ENCODE data around the gene KRT75. TPM values are rescaled to one million over a fixed set of nuclear protein-coding genes. Genes with fewer than 3 reads are reported as not detected.
A peak's percentile ranks its signal among the peaks of the same experiment; 100 is the strongest.
"Not testable (repeated sequence)": the region's sequence is repeated elsewhere in the genome, so short reads cannot be mapped to it uniquely, and the experiment has no call there.

KRT75 gene
- total RNA-seq, result not detected in 2 replicates

DNA sequence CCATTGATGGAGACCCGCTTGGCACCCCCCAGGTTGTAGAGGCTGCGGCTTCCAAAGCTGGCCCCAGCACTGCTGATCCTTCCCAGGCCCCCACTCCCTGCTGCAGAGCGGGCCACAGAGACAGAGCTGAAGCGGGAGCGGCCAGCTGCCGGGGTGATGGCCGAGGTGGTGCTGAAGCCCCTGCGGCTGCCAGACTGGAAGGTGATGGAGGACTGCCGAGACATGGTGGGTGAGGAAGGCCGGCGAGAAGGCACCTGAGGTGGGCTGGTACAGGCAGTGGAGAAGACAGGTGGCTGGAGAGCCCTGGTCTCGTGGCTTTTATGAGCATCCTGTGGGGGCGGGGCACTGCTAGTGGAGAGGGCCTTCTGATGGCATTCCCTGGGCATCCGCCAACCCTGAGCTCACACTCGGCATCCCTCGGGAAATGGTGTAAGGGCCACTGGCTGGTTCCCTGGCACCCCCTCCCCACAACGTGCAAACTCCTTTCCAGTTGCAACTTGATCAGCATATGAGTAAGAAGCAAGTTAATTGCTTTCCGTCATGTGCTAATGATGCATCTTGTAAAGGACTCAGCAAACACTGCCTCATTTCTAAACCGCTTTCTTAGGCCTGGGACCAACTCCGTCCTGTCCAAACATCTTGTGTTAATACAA, at the start of gene KRT75:
Gene KRT75 (minus strand): TSS at position 291 of the 653 bp plus-strand sequence. CDS start 67 bp downstream, at position 224.
- H3K27me3 Mint-ChIP-seq, result peaks cover 9% of the 10 kb centered on the region
- no peaks in the 10 kb centered on the region for H3K4me1 Mint-ChIP-seq
- H3K36me3 Mint-ChIP-seq (ENCODE audit: low read depth), result no peaks in the 10 kb centered on the region
- H3K27ac Mint-ChIP-seq, result no peak within 1 kb of the TSS
- intact Hi-C loops (cut with micrococcal nuclease), result no loop called here
- DNase-seq, result no peak
- no peaks in the 10 kb centered on the region for H3K9me3 Mint-ChIP-seq
- no peak within 1 kb of the TSS for H3K4me3 Mint-ChIP-seq

- H3K36me3 Mint-ChIP-seq (ENCODE audit: low read depth), result no peaks in the 10 kb centered on the region
- no peaks in the 10 kb centered on the region for H3K4me1 Mint-ChIP-seq
- intact Hi-C loops (cut with micrococcal nuclease), result no loop called here
- no peak overlapping the region for H3K27ac Mint-ChIP-seq
- H3K27me3 Mint-ChIP-seq, result peaks cover 28% of the 10 kb centered on the region
- peaks cover 9% of the 10 kb centered on the region for H3K9me3 Mint-ChIP-seq
- DNase-seq, result peak; percentile 6
- no peak overlapping the region for H3K4me3 Mint-ChIP-seq
These were observed 45.9 kb upstream of the KRT75 start for GRCh38 chr12:52480073-52480472.

DNA sequence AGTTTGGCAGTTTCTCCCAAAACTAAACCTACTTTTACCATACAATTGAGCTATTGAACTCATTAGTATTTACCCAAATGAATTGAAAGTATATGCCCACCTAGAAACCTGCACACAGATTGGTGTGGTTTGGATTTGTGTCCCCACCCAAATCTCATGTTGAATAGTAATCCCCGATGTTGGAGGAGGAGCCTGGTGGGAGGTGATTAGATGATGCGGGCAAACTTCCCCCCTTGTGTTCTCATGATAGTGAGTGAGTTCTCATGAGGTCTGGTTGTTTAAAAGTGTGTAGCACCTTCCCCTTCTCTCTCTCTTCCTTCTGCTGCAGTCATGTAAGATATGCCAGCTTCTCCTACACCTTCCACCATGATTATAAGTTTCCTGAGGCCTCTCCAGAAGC, 43.5 kb upstream of the KRT75 start:
- H3K27me3 Mint-ChIP-seq, result peaks cover 11% of the 10 kb centered on the region
- peak; percentile 35 for DNase-seq
- H3K9me3 Mint-ChIP-seq, result peaks cover 9% of the 10 kb centered on the region
- H3K4me3 Mint-ChIP-seq, result no peak overlapping the region
- H3K4me1 Mint-ChIP-seq, result no peaks in the 10 kb centered on the region
- intact Hi-C loops (cut with micrococcal nuclease), result no loop called here
- no peak overlapping the region for H3K27ac Mint-ChIP-seq
- no peaks in the 10 kb centered on the region for H3K36me3 Mint-ChIP-seq (ENCODE audit: low read depth)

DNA sequence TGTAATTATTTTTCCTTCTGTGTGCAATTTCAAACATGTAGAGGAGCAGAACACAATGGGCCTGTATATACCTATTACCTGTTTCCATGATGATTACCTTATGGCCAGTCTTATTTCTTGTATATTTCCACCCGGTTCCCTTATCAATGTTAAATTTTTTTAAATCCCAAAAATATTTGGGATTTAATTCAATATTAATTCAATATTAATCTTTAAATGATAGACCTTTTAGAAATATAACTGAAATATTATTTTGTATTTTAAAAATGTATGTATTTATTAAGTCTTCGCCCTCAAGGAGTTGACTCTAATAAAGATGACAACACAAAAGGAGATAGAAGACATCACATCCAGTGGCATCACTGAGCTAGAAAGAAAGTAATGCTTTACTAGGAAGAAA, 40.0 kb upstream of the KRT75 start:
- Mint-ChIP-seq H3K36me3 (ENCODE audit: low read depth) (no peaks in the 10 kb centered on the region), H3K4me1 (no peaks in the 10 kb centered on the region), H3K4me3 (no peak overlapping the region), H3K9me3 (peaks cover under 1% of the 10 kb centered on the region), H3K27ac (no peak overlapping the region), H3K27me3 (peaks cover 8% of the 10 kb centered on the region)
- intact Hi-C loops (cut with micrococcal nuclease), result no loop called here
- no peak for DNase-seq

GRCh38 chr12:52473768-52474167, 39.6 kb upstream of the KRT75 start, which contains the start of gene KRT6C:
Gene KRT6C, minus strand, starts transcription at chr12:52473805. Its CDS starts 68 bp downstream, at chr12:52473737.
- no peak within 1 kb of the TSS for H3K27ac Mint-ChIP-seq
- H3K9me3 Mint-ChIP-seq, result no peaks in the 10 kb centered on the region
- H3K27me3 Mint-ChIP-seq, result peaks cover 8% of the 10 kb centered on the region
- H3K4me3 Mint-ChIP-seq, result no peak within 1 kb of the TSS
- DNase-seq, result peak; percentile 29
- no peaks in the 10 kb centered on the region for H3K4me1 Mint-ChIP-seq
- intact Hi-C loops (cut with micrococcal nuclease), result no loop called here
- no peaks in the 10 kb centered on the region for H3K36me3 Mint-ChIP-seq (ENCODE audit: low read depth)

- intact Hi-C loops (cut with micrococcal nuclease), result no loop called here
- Mint-ChIP-seq H3K4me3 (no peak overlapping the region), H3K4me1 (no peaks in the 10 kb centered on the region), H3K36me3 (ENCODE audit: low read depth) (no peaks in the 10 kb centered on the region), H3K27ac (no peak overlapping the region), H3K9me3 (no peaks in the 10 kb centered on the region), H3K27me3 (peaks cover 6% of the 10 kb centered on the region)
- DNase-seq, result peak; percentile 34
These were observed 35.7 kb upstream of the KRT75 start for GRCh38 chr12:52469853-52470252.

DNA sequence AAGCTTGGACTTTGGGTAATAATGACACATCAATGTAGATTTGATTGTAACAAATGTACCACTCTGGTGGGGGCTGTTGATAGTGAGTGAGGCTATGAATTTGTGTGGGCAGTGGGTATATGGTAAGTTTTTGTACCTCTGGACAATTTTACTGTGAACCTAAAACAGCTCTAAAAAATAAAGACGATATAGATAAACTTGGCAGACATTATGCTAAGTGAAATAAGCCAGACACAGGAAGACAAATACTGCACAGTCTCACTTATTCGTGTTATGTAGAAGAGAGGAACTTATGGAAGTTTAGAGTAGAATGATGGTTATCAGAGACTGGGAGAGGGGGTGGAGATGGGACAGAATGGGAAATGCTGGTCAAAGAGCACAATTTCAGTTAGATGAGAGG, 30.7 kb upstream of the KRT75 start:
- H3K9me3 Mint-ChIP-seq, result no peaks in the 10 kb centered on the region
- no peaks in the 10 kb centered on the region for H3K36me3 Mint-ChIP-seq (ENCODE audit: low read depth)
- H3K4me1 Mint-ChIP-seq, result no peaks in the 10 kb centered on the region
- no peak overlapping the region for H3K4me3 Mint-ChIP-seq
- peaks cover 22% of the 10 kb centered on the region for H3K27me3 Mint-ChIP-seq
- DNase-seq, result peak; percentile 30
- intact Hi-C loops (cut with micrococcal nuclease), result no loop called here
- no peak overlapping the region for H3K27ac Mint-ChIP-seq

DNA sequence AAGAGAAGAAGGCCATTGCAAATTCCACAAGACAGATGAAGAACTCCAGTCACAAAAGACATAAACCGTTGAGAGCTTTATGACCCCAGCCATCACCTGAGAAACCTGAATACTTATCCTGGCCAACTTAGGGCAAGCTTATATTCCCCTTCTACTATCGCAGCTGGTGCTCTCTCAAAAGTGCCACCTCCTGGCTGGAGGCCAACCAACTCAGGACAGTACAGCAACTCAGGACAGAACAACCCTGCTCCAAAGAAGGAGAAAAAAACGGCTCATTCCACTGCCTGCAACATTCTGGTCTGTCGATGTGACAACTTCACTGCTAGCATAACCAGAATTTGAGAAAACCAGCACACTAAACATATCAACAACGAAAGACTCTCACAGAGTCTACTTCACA, 27.5 kb upstream of the KRT75 start:
- Mint-ChIP-seq H3K27me3 (peaks cover 33% of the 10 kb centered on the region), H3K4me1 (no peaks in the 10 kb centered on the region), H3K9me3 (no peaks in the 10 kb centered on the region), H3K4me3 (no peak overlapping the region), H3K36me3 (ENCODE audit: low read depth) (no peaks in the 10 kb centered on the region), H3K27ac (no peak overlapping the region)
- peak; percentile 27 for DNase-seq
- intact Hi-C loops (cut with micrococcal nuclease), result no loop called here

GRCh38 chr12:52458861-52459260, 24.7 kb upstream of the KRT75 start:
- Mint-ChIP-seq H3K27me3 (peaks cover 33% of the 10 kb centered on the region), H3K9me3 (no peaks in the 10 kb centered on the region), H3K36me3 (ENCODE audit: low read depth) (no peaks in the 10 kb centered on the region), H3K27ac (no peak overlapping the region), H3K4me3 (no peak overlapping the region), H3K4me1 (peaks cover 8% of the 10 kb centered on the region)
- no peak for DNase-seq
- intact Hi-C loops (cut with micrococcal nuclease), result no loop called here

DNA sequence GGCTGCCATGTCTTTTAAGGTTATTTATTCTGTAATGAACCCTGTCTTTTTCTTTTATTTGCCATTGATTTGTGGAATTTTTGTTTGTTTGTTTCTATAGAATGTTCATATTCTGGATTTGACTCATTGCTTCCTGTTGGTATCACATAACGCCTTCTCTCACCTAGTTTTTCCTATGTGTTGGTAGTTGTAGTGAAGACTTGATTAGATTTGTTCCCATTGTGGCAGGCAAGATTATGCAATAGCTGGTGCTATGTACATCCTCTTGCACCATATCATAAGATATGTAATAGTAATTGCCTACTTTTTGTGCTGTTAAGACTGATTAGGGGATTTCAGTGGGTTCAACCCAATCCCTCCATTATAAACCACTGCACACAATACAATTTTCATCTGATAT, 21.6 kb upstream of the KRT75 start:
- Mint-ChIP-seq H3K9me3 (no peaks in the 10 kb centered on the region), H3K4me1 (peaks cover 8% of the 10 kb centered on the region), H3K27me3 (peaks cover 25% of the 10 kb centered on the region), H3K4me3 (no peak overlapping the region), H3K36me3 (ENCODE audit: low read depth) (no peaks in the 10 kb centered on the region), H3K27ac (no peak overlapping the region)
- intact Hi-C loops (cut with micrococcal nuclease), result no loop called here
- no peak for DNase-seq

DNA sequence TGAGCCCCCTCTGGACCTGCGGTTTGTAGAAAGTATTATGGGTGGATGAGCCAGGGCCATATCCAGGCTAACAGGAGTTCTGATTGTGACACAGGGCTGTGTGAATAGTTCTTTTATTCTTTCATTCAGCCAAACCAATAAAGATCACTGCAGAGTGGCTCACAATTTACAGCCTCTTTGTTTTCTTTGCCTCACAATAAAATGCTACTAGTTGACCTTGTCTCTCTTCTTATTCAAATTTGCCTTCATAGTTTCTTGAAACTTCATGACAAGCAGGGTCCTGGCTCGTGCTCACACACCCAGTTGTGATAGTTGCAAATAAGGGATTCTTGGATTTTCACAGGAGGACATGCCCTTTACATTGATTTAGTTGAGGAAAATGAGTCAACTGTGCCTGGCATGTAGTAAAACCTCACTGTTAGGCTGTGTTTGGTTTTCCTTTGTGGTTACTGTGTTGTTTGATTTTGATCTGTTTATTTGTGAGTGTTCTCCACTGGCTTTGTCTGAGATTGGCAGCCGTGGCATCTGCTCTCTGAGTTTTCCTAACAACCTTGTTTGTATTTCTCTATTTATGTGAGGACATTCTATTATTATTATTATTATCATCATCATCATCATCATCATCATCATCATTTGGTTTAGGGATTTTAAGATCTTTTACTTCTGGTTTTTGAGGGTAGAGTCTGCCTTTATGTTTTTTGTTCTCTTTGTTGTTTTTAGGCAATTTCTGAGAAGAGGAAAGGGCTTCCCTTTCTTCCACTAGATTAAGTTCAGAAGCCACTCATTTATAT, 20.4 kb upstream of the KRT75 start:
- Mint-ChIP-seq H3K4me3 (no peak overlapping the region), H3K27ac (no peak overlapping the region), H3K36me3 (ENCODE audit: low read depth) (no peaks in the 10 kb centered on the region), H3K9me3 (no peaks in the 10 kb centered on the region), H3K4me1 (peaks cover 8% of the 10 kb centered on the region), H3K27me3 (peaks cover 22% of the 10 kb centered on the region)
- DNase-seq, result no peak
- intact Hi-C loops (cut with micrococcal nuclease), result no loop called here

- Mint-ChIP-seq H3K4me3 (no peak within 1 kb of the TSS), H3K27me3 (peaks cover 13% of the 10 kb centered on the region), H3K9me3 (no peaks in the 10 kb centered on the region), H3K27ac (no peak within 1 kb of the TSS), H3K4me1 (peaks cover 8% of the 10 kb centered on the region), H3K36me3 (ENCODE audit: low read depth) (no peaks in the 10 kb centered on the region)
- intact Hi-C loops (cut with micrococcal nuclease), result no loop called here
- DNase-seq, result no peak
These were observed 17.9 kb upstream of the KRT75 start, which contains the start of gene KRT6B for GRCh38 chr12:52452101-52452500. Gene KRT6B, minus strand, starts transcription at chr12:52452146. Its CDS starts 68 bp downstream, at chr12:52452078.

DNA sequence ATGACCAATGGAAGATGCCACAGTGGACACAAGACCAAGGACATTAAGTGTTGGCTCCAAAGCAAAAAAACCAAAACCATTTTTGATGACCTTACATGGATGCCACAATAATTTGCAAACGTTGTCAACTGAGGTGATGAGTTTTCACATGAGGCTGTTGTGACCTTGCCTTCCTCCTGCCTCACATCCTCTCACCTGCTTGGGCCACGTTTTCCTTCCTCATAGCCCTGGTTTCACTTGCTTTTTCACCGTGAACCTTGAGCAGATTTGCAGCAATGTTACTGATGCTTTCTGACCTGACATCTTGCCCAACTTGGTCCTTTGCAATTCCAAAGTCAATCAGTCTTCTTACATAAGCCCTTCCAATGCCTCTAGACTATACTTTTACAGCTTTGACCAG, 14.1 kb upstream of the KRT75 start:
- Mint-ChIP-seq H3K36me3 (ENCODE audit: low read depth) (no peaks in the 10 kb centered on the region), H3K9me3 (no peaks in the 10 kb centered on the region), H3K4me3 (no peak overlapping the region), H3K27ac (no peak overlapping the region), H3K4me1 (peaks cover 4% of the 10 kb centered on the region), H3K27me3 (peaks cover 16% of the 10 kb centered on the region)
- DNase-seq, result no peak
- intact Hi-C loops (cut with micrococcal nuclease), result no loop called here

GRCh38 chr12:52447196-52447595, 13.0 kb upstream of the KRT75 start:
- H3K4me1 Mint-ChIP-seq; H3K9me3 Mint-ChIP-seq; DNase-seq; H3K27ac Mint-ChIP-seq; H3K4me3 Mint-ChIP-seq; intact Hi-C loops (cut with micrococcal nuclease); H3K36me3 Mint-ChIP-seq (ENCODE audit: low read depth): not testable (repeated sequence)
- peaks cover 20% of the 10 kb centered on the region for H3K27me3 Mint-ChIP-seq
